Astrocyte of the spinal cord (primary cell): ENCODE results near the gene RSU1.
A peak's percentile ranks its signal among the peaks of the same experiment; 100 is the strongest.

ENCODE experiments used
- DNase-seq: peaks from one replicate; pipeline ENCODE4 v3.0.0; 2011; ENCODE audit warnings: low read depth, low spot score
- H3K4me3 ChIP-seq: 2 replicates; pipeline ENCODE4 v1.5.1; 2011; ENCODE audit warnings: low read depth, mild to moderate bottlenecking, low read length, moderate library complexity
- in situ Hi-C: cut with HindIII; loops from 2 replicates; pipeline ENCODE4 v1.10.0; 2017; ENCODE audit warnings: low sequenced_read_pairs
- TF ChIP-seq, protein P1 (sequence below): IDR thresholded peaks from 2 replicates; pipeline ENCODE4 v1.5.1; 2012; ENCODE audit warnings: low read depth, mild to moderate bottlenecking, low read length, inconsistent platforms

The RSU1 gene

DNA sequence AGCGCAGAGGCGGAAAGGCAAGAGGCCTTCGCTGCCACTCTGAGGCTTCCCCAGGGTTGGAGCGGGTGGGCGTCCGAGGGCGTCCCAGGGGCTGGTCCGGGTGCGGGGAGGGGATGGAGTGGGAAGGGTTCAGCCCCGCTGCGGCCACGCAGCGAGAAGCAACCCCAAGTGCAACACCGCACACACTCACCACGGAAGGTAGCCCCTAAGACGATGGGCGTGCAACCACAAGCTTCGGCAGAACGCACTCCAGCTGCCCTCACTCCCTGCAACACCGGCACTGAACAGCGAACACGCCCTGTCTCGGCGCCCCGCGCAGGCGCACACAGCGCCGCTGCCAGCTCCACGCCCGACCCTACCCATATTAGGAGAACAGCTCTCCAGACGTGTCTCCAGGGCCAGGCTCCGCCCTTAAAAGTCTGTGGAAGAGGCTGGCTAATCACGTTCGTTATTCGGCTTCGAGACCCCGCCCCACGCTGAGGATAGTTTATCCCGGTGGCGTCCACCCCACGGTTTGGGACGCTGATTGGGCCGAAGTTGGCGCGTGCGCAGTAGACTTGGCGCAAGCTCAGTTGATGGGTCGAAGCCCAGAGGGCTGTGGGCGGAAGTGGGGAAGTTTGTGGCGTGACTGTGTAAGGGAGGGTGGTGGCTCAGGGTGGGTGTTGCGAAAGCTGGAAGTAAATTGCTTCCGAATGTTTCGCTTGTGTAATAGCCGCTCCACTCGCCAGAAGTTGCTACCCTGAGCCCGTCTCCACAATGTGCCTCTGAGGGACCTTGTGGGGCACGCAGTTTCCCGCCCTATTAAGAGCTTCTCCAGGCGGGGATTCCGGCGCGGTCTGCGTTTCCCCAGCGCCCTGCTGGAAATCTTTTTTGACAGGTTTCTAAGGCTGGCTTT is at the start of gene RSU1:
Gene RSU1 (minus strand): TSS at position 300 of the 895 bp plus-strand sequence. CDS start 343 bp downstream, outside the sequence.
- in situ Hi-C loops, result no loop called here
- peak within 1 kb of the TSS; percentile 83 for H3K4me3 ChIP-seq
- TF ChIP-seq, protein P1, sequence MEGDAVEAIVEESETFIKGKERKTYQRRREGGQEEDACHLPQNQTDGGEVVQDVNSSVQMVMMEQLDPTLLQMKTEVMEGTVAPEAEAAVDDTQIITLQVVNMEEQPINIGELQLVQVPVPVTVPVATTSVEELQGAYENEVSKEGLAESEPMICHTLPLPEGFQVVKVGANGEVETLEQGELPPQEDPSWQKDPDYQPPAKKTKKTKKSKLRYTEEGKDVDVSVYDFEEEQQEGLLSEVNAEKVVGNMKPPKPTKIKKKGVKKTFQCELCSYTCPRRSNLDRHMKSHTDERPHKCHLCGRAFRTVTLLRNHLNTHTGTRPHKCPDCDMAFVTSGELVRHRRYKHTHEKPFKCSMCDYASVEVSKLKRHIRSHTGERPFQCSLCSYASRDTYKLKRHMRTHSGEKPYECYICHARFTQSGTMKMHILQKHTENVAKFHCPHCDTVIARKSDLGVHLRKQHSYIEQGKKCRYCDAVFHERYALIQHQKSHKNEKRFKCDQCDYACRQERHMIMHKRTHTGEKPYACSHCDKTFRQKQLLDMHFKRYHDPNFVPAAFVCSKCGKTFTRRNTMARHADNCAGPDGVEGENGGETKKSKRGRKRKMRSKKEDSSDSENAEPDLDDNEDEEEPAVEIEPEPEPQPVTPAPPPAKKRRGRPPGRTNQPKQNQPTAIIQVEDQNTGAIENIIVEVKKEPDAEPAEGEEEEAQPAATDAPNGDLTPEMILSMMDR, result no peak
- peak; percentile 100 for DNase-seq

DNA sequence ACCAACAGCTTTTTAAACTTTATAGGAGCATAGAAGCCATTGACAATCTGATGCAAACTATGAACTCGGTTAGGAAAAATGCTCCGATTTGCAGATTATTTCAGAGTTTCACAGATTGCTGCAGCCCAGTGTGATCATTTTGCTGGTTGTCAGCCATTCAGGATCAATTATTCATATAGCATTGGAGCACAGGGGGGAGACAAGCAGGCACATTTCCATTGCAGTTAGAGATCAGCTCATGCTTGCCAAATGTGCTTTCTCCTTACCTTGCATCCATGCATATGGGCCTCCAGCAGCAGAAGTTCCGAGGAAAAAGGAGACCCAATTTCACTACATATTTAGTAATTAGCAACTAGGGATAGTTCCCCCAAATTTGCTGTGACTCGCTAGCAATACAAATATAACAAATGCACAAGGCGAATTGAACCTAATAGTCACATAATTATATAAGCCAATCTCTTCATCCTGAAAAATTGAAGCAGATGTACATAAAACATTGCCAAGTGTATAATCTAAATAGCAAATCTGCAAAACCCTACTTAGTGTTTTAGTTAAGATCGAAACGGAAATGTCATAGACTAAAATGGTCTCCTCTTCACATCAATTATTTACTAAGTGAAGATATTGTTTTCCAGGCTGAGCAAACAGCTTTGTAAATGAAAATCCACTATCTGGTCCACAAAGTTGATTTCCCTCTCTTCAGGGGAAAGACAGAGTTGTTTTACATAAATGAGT is 49.5 kb upstream of the RSU1 start:
- DNase-seq, result no peak
- TF ChIP-seq, protein P1, result no peak
- in situ Hi-C loops, result loop anchor here (25.0 kb wide), 1 partner anchor 371 kb away; the partner anchor contains the start of gene VIM
- H3K4me3 ChIP-seq, result no peak overlapping the region

DNA sequence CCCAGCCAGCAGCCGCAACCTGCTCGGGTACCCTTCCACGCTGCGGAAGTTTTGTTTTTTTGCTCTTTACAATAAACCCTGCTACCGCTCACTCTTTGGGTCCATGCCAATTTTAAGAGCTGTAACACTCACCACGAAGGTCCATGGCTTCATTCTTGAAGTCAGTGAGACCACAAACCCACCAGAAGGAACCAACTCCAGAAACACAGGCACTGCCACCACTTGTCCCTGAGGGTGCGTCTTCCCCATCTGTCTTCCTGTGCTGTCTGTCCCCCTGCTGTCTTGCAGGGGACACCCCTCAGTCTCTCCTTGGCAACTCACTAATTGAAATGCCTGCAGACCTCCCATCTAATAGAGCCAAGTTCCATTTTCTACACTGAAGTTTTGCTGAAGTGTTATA is 48.5 kb upstream of the RSU1 start:
- no peak overlapping the region for H3K4me3 ChIP-seq
- in situ Hi-C loops, result loop anchor here (25.0 kb wide), 1 partner anchor 372 kb away; the partner anchor contains the start of gene VIM
- TF ChIP-seq, protein P1, result no peak
- DNase-seq, result no peak

GRCh38 chr10:16863766-16864165 is 46.5 kb upstream of the RSU1 start:
- H3K4me3 ChIP-seq, result no peak overlapping the region
- TF ChIP-seq, protein P1, result no peak
- no peak for DNase-seq
- in situ Hi-C loops, result loop anchor here (25.0 kb wide), 1 partner anchor 374 kb away; the partner anchor contains the start of gene VIM

GRCh38 chr10:16857419-16857818 is 40.2 kb upstream of the RSU1 start:
- TF ChIP-seq, protein P1, result no peak
- no peak for DNase-seq
- in situ Hi-C loops, result loop anchor here (25.0 kb wide), 1 partner anchor 380 kb away; the partner anchor contains the start of gene VIM
- H3K4me3 ChIP-seq, result no peak overlapping the region

- TF ChIP-seq, protein P1, result no peak
- no peak overlapping the region for H3K4me3 ChIP-seq
- in situ Hi-C loops, result loop anchor here (25.0 kb wide), 1 partner anchor 381 kb away; the partner anchor contains the start of gene VIM
- DNase-seq, result peak; percentile 71
These were observed 39.3 kb upstream of the RSU1 start for GRCh38 chr10:16856567-16856966.
